Fibroblast of skin of left biceps (primary cell): ENCODE measurements around the gene ACSL3.
"Not testable (repeated sequence)": the region's sequence is repeated elsewhere in the genome, so short reads cannot be mapped to it uniquely, and the experiment has no call there.

Experiments used
- DNase-seq, 2 experiments: peaks; one replicate each; pipeline ENCODE4 v3.0.0-alpha.2; 2013; ENCODE audit warnings: low read depth in 2 of 2

Gene ACSL3

DNA sequence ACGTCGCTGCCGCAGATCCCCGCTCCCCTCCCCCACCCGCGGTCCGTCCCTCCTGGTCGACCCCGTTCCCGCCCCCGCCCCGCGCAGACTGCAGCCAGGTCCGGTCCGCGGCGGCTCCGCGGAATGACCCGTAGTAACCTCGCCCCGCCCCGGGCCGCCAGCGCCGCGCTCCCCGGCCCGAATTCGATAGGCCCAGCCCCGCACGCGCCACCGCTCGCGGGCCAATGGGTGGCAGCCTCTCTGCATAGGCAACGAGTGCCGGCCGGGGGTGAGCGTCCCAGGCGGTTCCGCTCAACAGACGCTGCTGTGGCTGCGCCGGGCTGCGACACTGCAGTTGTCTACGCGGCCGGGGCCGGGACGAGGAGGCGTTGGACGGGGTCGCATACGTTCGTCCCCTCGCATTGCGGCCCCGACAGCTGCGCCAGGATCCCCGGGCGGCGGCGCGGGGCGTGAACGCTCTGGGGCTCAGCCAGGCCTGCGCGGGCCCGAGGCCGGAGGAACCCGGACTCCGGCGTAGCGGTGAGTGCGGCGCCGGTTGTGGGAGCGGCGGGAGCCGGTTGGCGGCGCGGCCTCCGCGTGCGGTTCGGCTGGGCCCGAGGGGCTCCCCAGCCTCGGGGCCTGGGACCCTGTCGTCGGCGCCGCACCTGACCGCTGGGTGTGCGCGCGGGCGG lies at the start of gene ACSL3:
TSS of gene ACSL3 (plus strand) at position 297 of the 671 bp plus-strand sequence. CDS start 47,737 bp downstream, outside the sequence.
- peak; percentile 70 to 77 for DNase-seq

- no peak for DNase-seq
These were observed 49.0 kb upstream of the ACSL3 start for GRCh38 chr2:222811828-222812227.

DNA sequence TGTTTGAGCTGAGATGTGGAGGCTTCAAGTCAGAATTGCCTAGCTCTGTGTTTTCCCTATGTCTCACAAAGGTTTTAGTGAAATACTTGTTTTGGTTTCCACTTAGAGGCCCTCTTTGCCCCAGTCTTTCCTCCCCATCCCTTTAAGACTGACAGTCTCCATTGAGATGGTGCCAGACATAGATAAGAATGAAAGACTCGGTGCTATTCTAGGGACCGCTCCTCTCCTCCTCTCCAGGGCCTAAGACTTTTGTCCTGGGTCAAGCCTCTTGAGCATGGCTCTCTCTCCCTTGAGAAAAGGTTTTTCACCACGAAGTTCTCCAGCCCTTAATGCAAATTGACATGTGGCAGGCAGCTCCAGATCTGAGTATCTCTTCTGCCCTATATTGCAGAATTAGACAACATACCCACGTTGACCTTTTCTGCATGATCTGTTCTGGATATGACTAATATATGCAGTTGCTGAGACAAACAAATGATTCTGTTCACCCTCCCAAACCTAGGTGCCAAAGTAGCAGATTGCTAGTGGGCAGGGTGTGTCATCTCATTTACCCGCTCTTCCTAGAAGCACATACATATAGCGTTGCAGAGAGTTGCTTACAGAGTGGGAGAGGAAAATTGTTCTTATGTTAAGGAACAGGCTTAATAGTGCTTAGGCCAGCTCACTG lies 47.5 kb upstream of the ACSL3 start:
- no peak for DNase-seq

- DNase-seq, result peak in 1 of 2 experiments; percentile 8
These were observed 41.0 kb upstream of the ACSL3 start for GRCh38 chr2:222819722-222820333.

DNA sequence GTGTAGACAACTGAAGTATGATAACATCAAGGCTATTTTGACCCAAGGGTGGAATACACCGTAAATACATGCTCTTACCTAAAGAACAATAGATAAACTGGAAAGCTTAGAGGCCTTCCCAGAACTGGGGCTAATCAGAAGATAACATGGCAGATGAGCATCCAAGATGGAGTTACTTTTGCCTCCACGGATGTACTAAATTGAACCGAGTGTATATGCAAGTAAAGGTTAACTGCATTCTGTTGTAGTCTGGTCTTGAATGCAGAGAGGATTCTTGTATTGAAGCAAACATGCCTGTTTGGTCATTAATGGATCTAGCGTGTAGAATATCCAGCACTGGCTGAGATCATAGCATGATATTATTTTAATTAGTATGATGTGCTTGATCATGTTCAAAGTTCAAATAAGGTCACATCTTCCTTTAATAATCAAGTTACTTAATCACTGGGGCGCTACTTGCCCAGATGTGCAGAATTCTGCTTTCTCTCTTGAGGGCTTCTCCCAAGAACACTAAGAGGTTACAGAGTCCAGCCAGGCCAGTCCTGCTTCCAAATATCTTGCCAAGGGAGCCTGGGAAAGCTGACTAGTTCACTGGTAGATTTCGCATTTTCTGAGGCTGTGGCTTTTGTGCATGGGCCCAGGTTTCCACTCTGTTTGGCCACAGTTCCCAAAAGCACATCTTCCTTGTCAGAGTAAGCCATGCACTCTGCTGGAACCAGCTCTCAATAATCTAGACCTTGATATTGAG lies 37.5 kb upstream of the ACSL3 start:
- DNase-seq, result no peak

DNA sequence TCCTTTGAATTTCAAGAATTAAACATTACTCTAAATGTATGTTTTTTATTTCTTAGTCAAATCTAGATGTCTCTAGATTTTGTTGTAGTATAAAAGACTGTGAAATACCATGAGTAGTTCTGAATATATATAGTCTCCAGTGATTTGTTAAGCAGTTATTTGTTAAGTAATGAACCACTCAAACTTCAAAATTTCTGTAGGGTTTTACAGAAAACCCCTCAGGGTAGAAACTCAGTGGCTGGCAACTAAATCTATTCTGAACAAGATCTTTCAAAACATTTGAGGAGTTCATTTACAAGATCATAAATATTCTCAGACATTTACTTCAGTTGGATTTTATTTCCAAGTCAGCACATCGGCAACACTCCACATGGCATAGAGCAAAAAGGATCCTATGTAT lies 35.8 kb upstream of the ACSL3 start:
- no peak for DNase-seq

DNA sequence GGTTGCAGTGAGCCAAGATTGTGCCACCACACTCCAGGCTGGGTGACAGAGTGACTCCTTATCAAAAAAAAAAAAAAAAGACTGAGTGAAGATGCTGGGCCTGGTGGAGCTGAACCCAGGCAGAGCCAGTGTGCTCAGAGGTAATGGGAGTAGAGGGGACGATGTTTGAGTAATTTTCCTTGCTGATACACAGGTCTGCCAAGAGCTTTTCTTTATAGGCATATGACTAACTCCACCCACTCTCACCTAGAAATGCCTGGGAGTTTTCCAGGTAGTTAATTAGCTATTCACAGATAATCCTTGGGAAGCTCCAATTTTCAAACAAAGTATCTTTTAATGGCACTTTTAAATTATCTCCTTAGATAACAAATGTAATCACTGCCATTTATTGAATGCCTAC lies 33.4 kb upstream of the ACSL3 start:
- DNase-seq, result no peak

DNA sequence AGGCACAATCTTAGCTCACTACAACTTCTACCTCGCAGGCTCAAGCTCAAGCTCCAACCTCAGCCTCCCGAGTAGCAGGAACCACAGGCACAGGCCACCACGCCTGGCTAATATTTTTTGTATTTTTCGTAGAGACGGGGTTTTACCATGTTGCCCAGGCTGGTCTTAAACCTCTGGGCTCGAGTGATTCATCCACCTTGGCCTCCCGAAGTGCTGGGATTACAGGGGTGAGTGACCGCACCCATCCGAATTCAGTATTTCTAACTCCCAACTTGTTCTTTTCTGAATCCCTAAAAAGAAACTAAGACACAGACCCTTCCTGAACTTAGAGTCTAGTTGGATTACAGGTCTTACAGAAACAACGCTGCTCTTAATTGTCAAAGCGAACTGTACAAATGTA lies 32.3 kb upstream of the ACSL3 start:
- no peak for DNase-seq

GRCh38 chr2:222830164-222830563 lies 30.7 kb upstream of the ACSL3 start:
- no peak for DNase-seq

DNA sequence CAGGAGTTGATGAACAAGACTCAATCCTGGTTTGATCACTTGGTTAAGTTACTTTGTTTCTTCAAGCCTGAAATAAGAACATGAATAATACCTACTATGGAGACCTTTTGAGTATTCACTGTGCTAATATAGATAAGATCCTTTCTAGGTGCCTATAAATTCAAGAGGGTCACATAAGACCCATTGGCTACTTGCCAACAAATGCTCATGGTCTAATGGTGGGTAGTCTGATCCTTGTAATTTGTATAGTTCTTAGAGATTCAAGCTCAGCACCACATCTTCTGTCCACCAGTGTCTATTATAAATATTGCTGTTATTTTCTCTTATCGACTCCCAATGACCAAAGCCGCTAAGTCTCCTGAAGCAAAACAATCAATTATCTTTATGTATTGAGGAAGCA lies 27.4 kb upstream of the ACSL3 start:
- no peak for DNase-seq

GRCh38 chr2:222835143-222835822 lies 25.6 kb upstream of the ACSL3 start:
- no peak for DNase-seq

DNA sequence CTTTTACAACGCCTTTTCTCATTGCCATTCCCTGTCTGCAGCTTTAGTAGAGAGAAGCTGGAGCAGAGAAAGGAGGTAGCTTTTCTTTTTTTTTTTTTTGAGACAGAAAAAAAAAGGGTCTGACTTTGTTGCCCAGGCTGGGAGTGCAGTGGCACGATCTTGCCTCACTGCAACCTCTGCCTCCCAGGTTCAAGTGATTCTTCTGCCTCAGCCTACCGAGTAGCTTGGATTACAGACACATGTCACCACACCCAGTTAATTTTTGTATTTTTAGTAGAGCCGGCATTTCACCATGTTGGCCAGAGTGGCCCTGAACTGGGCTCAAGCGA lies 25.0 kb upstream of the ACSL3 start:
- no peak for DNase-seq

GRCh38 chr2:222837643-222838056 lies 23.2 kb upstream of the ACSL3 start:
- DNase-seq, result no peak

- no peak for DNase-seq
These were observed 20.6 kb upstream of the ACSL3 start for GRCh38 chr2:222840060-222840802.

DNA sequence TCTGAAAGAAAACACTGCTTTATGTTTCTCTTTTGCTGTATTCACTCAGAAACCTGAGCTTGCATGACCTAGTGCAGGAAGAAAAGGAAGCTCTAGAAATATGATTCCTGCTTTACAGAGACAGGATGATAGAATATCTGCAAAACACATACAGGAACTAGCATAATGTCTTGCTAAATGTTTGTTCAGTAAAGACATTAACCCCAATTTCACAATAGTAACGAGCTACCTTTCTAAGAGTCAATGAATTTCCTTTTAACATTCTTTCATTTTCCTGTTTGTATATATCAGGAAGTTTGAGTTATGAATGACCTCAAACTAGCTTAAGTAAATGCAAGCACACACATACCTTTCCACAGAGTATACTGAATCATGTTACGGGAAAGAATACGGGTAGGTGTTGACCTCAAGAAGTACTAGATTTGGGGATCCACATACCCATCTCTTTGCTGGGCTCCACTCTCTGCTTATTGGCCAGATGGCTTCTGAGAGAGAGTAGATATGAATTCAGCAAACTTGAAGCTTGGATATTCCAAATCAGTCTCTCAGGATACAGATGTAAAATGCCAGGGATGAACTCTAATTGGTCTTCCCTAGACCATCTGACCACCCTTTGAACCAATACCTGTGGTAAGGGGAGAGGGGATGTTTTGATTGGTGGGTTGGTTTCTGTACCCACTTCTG lies 18.2 kb upstream of the ACSL3 start:
- DNase-seq, result no peak

DNA sequence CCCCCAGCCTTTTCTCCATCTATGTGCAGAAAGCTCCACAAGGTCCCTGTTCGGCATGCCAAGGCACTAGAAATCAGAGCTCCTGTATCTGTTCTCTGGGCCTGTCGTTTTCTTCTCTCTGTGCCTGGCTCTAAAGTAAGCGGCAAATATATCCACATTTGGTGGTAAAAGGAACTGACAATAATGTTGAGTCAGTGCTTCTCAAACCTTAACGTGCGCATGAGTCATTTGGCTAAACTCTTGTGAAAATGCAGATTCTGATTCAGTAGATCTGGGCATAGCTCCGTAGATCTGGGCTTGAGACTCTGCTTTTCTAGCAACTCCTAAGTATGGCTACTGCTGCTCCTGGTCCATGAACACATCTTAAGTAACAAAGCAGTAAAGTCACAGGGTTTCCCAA lies 16.5 kb upstream of the ACSL3 start:
- DNase-seq, result peak in 1 of 2 experiments; percentile 28

DNA sequence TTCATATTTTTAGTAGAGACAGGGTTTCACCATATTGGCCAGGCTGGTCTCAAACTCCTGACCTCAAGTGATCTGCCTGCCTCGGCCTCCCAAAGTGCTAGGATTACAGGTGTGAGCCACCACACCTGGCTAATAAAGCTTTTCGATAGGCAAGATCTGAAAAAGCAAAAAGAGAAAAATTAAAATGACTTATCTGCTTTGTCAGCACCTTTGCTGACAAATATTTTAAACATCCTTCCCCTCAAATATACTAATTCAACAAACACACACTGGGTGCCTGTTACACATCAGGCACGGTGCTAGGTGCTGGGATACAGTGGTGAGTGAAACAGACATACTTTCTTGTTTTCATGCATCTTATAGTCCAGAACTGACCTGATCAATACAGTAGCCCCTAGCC lies 15.5 kb upstream of the ACSL3 start:
- DNase-seq, result not testable (repeated sequence)

DNA sequence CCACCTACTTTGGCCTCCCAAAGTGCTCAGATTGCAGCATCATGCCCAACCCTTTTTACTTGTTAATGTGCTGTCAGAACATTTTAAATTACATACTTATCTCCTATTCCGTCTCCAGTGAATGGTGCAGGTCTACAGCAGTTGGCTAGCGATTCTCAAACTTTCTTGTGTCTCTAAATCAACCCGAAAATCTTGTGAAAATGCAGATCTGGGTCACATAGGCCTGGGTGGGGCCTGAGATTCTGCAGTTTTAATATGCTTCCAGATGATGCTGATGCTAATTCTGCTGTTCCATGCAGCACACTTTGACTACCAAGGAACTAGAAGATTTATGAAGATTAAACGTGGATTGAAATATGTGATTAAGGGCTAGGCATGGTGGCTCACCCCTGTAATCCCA lies 14.8 kb upstream of the ACSL3 start:
- DNase-seq, result no peak

GRCh38 chr2:222848031-222848430 lies 12.8 kb upstream of the ACSL3 start:
- not testable (repeated sequence) for DNase-seq

DNA sequence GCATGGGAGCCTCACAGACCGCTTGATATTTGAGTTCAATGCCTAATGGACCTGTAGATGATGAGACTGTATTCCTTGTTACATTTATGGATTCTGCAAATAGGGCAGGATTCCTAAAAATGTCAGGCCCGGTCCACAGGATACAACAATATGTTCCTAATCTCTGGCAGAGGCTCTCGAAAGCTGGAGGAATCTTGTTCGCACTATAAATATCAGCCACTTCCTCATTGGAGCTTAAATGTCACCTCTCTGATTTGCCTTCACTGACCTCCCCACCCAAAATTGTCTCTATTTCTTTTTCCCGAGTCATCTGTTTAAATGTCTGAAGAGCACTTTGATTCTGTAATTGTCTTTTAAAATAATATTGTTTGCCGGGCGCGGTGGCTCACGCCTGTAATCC lies 12.0 kb upstream of the ACSL3 start:
- DNase-seq, result no peak
